GM20000 (cell line): ENCODE data around the gene FAM83D.

Experiments used
- DNase-seq: peaks from one replicate; pipeline ENCODE4 v3.0.0; 2012; ENCODE audit warnings: low spot score
- TF ChIP-seq, protein P1 (sequence below): IDR thresholded peaks from 2 replicates; pipeline ENCODE4 v1.5.1; 2012; ENCODE audit warnings: mild to moderate bottlenecking, control low read depth; ENCODE audit errors: extremely low read depth, missing control alignments

The FAM83D gene

DNA sequence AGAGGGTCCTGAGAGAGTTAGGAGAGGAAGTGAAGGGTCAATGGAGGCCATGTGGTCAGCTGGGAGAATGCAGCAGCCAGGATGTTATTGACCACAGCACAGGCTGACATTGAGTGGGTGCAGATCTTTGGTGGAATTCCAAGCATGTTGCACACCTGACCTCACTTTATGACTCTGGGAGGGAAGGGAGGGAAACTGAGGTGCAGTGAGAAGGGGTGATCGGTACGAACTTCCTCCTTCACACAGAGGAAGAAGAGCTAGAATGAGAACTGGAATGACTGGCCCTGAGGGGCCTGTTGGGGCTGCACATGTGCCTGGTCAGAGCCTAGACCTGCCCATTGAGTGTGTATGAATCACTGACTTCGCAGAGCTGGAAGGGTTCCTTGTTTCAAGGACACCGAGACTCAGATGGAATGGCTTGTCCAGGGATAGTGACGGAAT is 9.8 kb downstream of the FAM83D start:
- TF ChIP-seq, protein P1, sequence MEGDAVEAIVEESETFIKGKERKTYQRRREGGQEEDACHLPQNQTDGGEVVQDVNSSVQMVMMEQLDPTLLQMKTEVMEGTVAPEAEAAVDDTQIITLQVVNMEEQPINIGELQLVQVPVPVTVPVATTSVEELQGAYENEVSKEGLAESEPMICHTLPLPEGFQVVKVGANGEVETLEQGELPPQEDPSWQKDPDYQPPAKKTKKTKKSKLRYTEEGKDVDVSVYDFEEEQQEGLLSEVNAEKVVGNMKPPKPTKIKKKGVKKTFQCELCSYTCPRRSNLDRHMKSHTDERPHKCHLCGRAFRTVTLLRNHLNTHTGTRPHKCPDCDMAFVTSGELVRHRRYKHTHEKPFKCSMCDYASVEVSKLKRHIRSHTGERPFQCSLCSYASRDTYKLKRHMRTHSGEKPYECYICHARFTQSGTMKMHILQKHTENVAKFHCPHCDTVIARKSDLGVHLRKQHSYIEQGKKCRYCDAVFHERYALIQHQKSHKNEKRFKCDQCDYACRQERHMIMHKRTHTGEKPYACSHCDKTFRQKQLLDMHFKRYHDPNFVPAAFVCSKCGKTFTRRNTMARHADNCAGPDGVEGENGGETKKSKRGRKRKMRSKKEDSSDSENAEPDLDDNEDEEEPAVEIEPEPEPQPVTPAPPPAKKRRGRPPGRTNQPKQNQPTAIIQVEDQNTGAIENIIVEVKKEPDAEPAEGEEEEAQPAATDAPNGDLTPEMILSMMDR = no peak
- no peak for DNase-seq

DNA sequence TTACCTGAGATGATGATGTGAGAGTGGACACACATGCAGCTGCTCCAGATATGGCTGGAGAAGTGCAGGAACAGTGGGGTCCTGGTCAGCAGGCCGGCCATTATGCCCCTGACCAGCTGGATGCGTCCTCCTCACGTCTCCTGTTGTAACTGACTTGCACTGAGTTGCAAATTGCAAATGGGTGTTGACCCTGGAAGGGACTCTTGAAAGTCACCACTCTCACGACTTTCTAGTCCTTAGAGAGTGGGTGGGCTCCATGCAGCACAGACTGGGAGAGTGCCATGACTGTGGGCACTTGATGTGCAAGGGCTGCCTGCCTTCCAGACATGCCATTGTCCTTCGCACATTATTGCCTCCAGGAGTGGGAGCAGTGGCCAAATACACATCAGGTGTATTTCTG is 10.8 kb downstream of the FAM83D start:
- TF ChIP-seq, protein P1 = no peak

DNA sequence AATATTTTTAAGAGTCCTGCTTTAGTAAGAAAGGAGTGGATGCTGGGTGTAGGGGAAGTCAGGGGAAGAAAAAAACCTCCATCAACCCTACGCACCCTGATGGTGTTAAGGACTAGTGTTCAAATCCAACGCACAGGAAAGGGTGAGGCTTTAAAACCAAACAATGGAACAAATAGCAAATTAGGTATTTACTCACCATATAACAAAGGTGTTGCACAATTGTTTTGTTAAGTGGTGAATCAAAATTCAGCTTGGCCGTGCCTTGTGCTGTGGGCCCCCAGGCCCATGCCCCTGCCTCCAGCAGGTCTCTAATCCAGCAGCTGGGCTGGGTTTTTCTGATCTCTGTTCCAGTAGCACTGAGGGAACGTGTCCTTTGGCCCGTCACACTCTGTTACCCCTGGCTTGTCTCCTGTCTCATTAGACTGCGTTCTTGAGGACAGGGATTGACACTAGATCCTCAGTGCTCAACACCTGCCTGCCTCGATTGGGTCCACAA is 11.8 kb downstream of the FAM83D start:
- TF ChIP-seq, protein P1 = no peak
- no peak for DNase-seq

More for the DNA sequence above, 10.8 kb downstream of the FAM83D start:
- DNase-seq = no peak

DNA sequence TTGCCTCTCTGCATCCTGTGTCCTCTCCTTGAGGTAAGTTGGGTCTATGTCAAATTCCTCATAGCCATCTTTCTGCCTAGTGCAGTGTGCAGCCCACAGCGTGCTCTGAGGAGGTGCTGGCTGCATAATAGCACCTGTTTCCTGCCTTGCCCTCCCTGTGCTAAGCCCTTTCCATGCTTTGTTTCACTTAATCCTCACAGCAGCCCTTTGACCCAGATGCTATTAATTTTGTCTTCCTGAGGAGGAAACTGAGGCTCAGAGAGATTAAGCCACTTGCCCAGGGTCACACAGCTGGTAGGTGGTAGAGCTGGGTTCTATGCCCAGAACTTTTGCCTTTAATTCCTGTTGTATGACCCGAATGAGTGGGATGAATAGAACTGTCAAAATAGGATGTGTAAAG is 13.5 kb downstream of the FAM83D start:
- no peak for DNase-seq
- TF ChIP-seq, protein P1 = no peak

DNA sequence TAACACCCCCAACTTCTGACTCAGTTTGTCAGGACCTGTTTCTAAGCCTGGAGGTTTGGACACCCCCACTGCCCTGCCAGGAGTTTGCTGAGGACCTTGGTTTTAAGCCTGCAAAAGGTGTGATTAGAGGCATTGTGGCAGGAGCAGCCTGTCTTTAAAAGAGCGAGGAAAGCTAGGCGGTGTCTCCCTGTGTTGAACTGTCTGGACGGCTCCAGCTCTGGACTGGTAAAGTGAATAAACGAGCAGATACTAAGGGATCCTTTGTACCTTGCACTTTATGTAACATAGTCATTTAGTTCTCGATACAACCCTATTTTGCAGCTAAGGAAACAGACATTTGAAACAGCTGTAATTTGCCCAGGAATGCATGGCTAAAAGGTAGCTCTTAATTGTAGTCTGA is 14.4 kb downstream of the FAM83D start:
- TF ChIP-seq, protein P1 = no peak
- no peak for DNase-seq

DNA sequence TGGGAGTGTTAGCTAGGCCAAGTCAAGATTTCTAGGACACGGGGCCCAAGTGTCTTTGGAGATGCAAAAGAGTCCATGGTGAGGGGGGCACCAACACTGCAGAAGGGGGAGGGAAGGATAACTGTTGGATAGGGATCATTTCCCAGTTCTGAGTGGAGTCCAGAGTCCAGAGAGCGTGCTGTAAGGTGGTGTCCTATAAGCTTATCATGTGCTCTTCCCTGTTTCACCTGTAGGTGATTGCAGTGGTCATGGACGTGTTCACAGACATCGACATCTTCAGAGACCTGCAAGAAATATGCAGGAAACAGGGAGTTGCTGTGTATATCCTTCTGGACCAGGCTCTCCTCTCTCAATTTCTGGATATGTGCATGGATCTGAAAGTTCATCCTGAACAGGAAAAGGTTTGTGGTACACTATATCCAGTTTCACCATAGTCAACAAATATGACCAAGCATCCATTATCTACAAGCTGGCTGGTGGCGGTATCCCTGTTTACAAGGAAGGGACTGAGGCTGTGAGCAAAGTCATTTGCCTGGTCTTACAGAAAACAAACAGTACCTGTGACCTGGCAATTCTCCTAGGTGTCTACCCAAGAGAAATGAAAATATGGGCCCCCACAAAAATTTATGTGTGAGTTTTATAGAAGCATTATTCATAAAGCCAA is 15.6 kb downstream of the FAM83D start:
- DNase-seq = no peak
- TF ChIP-seq, protein P1 = no peak

DNA sequence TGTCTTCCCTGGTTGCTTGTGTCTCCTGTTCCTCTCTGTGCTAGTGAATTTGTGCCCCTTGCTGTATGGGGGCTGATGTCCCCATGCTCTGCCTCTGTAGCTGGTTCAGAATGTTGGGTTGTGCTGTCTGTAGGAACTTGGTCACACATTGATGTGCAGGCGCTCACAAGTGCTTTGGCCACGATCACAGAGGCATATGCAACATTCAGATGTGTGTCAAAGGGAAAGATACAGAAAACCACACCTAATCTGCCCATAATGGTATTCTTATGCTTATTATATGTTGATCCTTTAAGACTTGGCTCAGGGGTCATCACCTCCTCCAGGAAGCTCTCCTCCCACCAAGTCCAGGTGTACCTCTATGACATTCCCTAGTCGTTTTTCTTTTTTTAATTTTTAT is 18.8 kb downstream of the FAM83D start:
- TF ChIP-seq, protein P1 = no peak
- no peak for DNase-seq
